ENCODE data around the gene PLA2G4A.

PLA2G4A gene

DNA sequence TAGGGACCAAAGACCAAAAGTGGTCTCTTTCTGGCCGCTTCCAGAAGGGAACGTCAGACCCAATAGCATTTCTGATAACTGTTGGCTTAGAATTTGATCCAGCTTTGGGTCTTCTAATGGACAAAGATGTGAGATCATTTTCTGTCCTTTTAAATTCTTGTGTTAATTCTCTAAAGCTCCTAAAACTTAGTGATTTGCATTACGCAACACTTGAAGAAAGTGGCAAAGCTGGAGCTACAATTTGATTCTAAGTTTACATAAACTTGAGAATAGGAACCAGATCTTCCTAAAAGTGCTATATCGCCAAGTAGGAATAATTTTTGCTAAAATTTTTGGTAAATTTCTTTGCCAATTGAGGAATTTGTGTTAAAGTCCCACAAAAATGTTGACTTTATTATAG is 21.6 kb upstream of the PLA2G4A start:
- TF ChIP-seq, protein P1, sequence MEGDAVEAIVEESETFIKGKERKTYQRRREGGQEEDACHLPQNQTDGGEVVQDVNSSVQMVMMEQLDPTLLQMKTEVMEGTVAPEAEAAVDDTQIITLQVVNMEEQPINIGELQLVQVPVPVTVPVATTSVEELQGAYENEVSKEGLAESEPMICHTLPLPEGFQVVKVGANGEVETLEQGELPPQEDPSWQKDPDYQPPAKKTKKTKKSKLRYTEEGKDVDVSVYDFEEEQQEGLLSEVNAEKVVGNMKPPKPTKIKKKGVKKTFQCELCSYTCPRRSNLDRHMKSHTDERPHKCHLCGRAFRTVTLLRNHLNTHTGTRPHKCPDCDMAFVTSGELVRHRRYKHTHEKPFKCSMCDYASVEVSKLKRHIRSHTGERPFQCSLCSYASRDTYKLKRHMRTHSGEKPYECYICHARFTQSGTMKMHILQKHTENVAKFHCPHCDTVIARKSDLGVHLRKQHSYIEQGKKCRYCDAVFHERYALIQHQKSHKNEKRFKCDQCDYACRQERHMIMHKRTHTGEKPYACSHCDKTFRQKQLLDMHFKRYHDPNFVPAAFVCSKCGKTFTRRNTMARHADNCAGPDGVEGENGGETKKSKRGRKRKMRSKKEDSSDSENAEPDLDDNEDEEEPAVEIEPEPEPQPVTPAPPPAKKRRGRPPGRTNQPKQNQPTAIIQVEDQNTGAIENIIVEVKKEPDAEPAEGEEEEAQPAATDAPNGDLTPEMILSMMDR (IDR thresholded peaks at IDR 0.05; ENCODE audit: low read depth, low read length) = no peak
- no peak for DNase-seq (ENCODE audit: extremely low read depth, low read depth)

DNA sequence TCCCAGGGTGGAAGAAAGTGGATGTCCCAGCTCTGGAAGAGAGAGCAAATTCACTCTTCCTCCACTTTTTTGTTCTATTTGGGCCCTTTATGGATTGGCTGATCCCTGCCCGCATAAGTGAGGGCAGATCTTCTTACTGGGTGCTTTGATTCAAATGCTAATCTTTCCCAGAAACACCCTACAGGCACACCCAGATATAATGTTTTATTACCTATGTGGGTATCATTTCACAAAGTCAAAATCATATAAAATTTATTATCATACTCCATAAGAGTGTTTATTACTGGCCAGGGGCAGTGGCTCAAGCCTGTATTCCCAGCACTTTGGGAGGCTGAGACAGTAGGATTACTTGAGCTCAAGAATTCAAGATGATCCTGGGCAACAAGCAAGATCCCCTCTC is 16.9 kb upstream of the PLA2G4A start:
- TF ChIP-seq, protein P1 (IDR thresholded peaks at IDR 0.05; ENCODE audit: low read depth, low read length) = no peak
- no peak for DNase-seq (ENCODE audit: extremely low read depth, low read depth)

DNA sequence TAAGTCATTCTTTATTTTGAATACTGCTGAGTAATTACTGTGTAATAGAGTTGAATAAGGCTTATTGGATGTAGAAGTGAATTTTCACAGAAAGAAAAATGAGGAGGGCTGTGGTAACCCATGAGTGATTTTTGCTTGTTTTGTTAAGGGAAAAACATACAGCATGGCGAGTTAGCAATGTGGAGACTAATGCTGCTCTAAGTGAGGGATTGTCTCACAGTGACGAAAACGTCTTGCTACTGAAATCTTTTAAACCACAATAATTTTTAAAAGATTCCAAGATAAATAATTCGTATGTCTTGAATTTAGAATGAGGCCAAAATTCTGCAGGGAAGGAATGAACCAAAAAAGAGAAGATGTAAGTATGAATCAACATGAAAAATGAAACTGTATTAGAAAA is 16.2 kb upstream of the PLA2G4A start:
- TF ChIP-seq, protein P1 (IDR thresholded peaks at IDR 0.05; ENCODE audit: low read depth, low read length) = no peak
- DNase-seq (ENCODE audit: extremely low read depth, low read depth) = peak; percentile 59

DNA sequence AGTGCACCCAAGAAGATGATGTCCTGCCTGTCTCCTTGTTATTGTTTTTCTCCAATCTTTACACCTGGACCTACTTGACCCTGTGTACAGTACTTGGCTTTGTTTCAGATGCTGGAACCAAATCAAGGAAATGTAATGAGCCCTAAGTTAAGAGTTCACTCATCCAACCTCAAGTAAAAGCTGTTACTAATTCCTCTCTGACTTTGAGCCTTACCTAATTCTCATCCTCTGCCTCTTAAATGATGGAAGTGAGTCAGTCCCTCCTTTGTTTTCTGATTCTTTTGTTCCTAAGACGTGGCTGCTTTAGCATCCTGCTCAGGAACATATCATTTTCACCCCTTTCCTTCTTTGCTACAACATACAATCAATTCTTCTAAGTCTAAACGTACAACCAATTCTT is 15.3 kb upstream of the PLA2G4A start:
- no peak for DNase-seq (ENCODE audit: extremely low read depth, low read depth)
- TF ChIP-seq, protein P1 (IDR thresholded peaks at IDR 0.05; ENCODE audit: low read depth, low read length) = no peak

DNA sequence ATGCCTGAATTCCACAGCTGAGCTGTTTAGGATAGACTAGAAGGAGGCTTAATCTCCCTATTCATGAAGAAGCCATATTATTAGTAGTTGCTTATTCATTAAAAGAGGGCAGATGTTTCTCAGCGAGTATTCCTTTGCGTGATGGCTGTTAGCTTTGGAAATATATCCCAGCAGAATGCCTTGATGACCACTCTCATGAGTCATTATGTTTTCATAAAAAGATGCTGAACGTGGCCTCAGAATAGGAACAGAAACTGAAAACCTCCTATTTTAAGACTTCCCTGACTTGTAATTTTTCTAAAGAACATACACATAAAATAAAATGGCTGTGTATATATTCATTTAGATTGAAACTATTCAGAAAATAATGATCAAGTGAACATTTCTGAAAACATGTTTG is 9.6 kb upstream of the PLA2G4A start:
- DNase-seq (ENCODE audit: extremely low read depth, low read depth) = peak; percentile 12
- TF ChIP-seq, protein P1 (IDR thresholded peaks at IDR 0.05; ENCODE audit: low read depth, low read length) = no peak

DNA sequence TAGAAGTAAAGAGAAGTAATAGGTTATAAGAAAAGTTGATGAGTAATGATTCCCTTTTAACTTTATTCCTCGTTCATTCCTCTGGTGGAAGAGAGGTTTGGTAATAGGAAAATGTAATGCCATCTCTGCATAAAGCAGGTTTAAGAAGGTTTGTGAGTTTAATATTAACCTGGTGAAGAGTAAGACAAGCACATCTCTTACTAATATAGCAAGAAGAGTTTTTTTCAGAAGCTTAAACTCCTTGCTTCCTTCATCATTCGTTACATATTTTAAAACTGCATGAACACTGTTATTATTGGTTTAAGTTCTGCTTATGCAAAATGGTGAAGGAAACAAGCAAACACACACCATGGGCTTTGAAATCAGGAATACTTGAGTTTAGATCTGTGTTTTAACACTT is 9.2 kb upstream of the PLA2G4A start:
- no peak for DNase-seq (ENCODE audit: extremely low read depth, low read depth)
- TF ChIP-seq, protein P1 (IDR thresholded peaks at IDR 0.05; ENCODE audit: low read depth, low read length) = no peak

DNA sequence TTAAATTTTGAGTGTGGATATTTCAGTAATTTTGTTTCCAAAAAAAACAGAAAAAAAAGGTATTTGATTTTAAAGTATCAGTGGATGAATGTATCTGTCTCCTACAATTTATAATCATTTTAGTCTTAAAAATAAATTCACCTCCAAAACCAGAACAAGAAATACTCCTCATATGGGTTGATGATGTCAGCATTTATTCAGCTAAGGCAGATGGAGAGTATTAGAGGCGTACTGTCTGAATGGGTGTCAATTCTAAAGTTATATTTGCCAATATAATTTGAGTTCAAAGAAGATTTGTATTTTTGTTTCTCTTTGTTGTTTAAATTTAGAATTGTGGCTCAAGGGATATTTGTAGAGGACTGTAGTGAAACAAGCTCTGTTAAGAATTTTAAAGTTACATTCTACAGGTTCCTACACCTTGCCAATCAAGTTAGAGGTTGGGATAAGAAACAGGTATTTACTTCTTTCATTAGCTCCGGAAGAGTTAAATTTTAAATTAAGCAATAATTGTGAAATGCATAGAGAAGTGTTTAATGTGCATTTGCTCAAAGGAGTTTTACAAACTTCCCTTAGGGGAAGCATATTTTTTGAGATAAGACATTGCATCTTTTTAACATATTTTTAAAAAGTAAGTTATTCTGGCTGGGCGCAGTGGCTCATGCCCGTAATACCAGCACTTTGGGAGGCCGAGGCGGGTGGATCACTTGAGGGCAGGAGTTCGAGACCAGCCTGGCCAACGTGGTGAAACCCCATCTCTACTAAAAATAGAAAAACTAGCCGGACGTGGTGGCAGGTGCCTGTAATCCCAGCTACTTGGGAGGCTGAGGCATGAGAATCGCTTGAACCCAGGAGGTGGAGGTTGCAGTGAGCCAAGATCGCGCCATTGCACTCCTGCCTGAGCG is 1.2 kb downstream of the PLA2G4A start:
- no peak for DNase-seq (ENCODE audit: extremely low read depth, low read depth)
- TF ChIP-seq, protein P1 (IDR thresholded peaks at IDR 0.05; ENCODE audit: low read depth, low read length) = no peak
